Measurements from ENCODE around the gene RPLP1.

The RPLP1 gene

GRCh38 chr15:69452692-69453521 is at the start of gene RPLP1:
Gene RPLP1, plus strand, starts transcription at chr15:69452818. Its CDS starts 131 bp downstream, at chr15:69452949.
- peak; percentile 75 for DNase-seq

GRCh38 chr15:69403594-69403993 is 49.0 kb upstream of the RPLP1 start:
- DNase-seq, result no peak

GRCh38 chr15:69405110-69405509 is 47.5 kb upstream of the RPLP1 start:
- no peak for DNase-seq

- DNase-seq, result no peak
These were observed 44.8 kb upstream of the RPLP1 start for GRCh38 chr15:69407719-69408400.

GRCh38 chr15:69408841-69409240 is 43.8 kb upstream of the RPLP1 start:
- no peak for DNase-seq

GRCh38 chr15:69410248-69410874 is 42.3 kb upstream of the RPLP1 start:
- DNase-seq, result peak; percentile 36

GRCh38 chr15:69412274-69412673 is 40.3 kb upstream of the RPLP1 start:
- DNase-seq, result no peak

- no peak for DNase-seq
These were observed 39.9 kb upstream of the RPLP1 start for GRCh38 chr15:69412701-69413100.

GRCh38 chr15:69413822-69414700 is 38.6 kb upstream of the RPLP1 start, which contains the start of gene KIF23:
Gene KIF23, plus strand, starts transcription at chr15:69414349. Its CDS starts 117 bp downstream, at chr15:69414466.
- peak; percentile 87 for DNase-seq

GRCh38 chr15:69414701-69415167 is 37.9 kb upstream of the RPLP1 start:
- no peak for DNase-seq

GRCh38 chr15:69415381-69415780 is 37.2 kb upstream of the RPLP1 start:
- no peak for DNase-seq

GRCh38 chr15:69417581-69417980 is 35.0 kb upstream of the RPLP1 start:
- no peak for DNase-seq

- no peak for DNase-seq
These were observed 31.1 kb upstream of the RPLP1 start for GRCh38 chr15:69421498-69421897.

GRCh38 chr15:69422336-69422895 is 30.2 kb upstream of the RPLP1 start:
- DNase-seq, result no peak

GRCh38 chr15:69424001-69424400 is 28.6 kb upstream of the RPLP1 start:
- no peak for DNase-seq

- no peak for DNase-seq
These were observed 27.7 kb upstream of the RPLP1 start for GRCh38 chr15:69424748-69425413.

- no peak for DNase-seq
These were observed 18.8 kb upstream of the RPLP1 start for GRCh38 chr15:69433831-69434230.

GRCh38 chr15:69434238-69434637 is 18.4 kb upstream of the RPLP1 start:
- no peak for DNase-seq

- no peak for DNase-seq
These were observed 17.9 kb upstream of the RPLP1 start for GRCh38 chr15:69434679-69435078.

GRCh38 chr15:69435985-69436384 is 16.6 kb upstream of the RPLP1 start:
- DNase-seq, result no peak

GRCh38 chr15:69436951-69437350 is 15.7 kb upstream of the RPLP1 start:
- no peak for DNase-seq

GRCh38 chr15:69439623-69440022 is 13.0 kb upstream of the RPLP1 start:
- no peak for DNase-seq
